ENCODE data around the gene CLCN1.

Gene CLCN1

GRCh38 chr7:143296686-143297085, 19.2 kb upstream of the CLCN1 start:
- DNase-seq = no peak

- no peak for DNase-seq
These were observed 16.6 kb upstream of the CLCN1 start for GRCh38 chr7:143299346-143299745.

GRCh38 chr7:143299840-143300239, 16.1 kb upstream of the CLCN1 start:
- DNase-seq = no peak

GRCh38 chr7:143300959-143301935, 14.7 kb upstream of the CLCN1 start:
- DNase-seq = no peak

- no peak for DNase-seq
These were observed 12.2 kb upstream of the CLCN1 start for GRCh38 chr7:143303733-143304132.

- DNase-seq = no peak
These were observed 11.0 kb upstream of the CLCN1 start for GRCh38 chr7:143304938-143305337.

- no peak for DNase-seq
These were observed 10.4 kb upstream of the CLCN1 start for GRCh38 chr7:143305423-143306070.

- no peak for DNase-seq
These were observed 7.3 kb upstream of the CLCN1 start for GRCh38 chr7:143308632-143309031.

- no peak for DNase-seq
These were observed 1.8 kb upstream of the CLCN1 start for GRCh38 chr7:143314127-143314526.

- DNase-seq = no peak
These were observed 581 bp downstream of the CLCN1 start for GRCh38 chr7:143316492-143316891.

- DNase-seq = no peak
These were observed 2.8 kb downstream of the CLCN1 start for GRCh38 chr7:143318661-143319060.

- DNase-seq = no peak
These were observed 4.7 kb downstream of the CLCN1 start for GRCh38 chr7:143320620-143321019.

GRCh38 chr7:143321242-143321641, 5.3 kb downstream of the CLCN1 start:
- no peak for DNase-seq

- DNase-seq = no peak
These were observed 5.8 kb downstream of the CLCN1 start for GRCh38 chr7:143321734-143322133.

- no peak for DNase-seq
These were observed 7.1 kb downstream of the CLCN1 start for GRCh38 chr7:143322760-143323633.

GRCh38 chr7:143323653-143324052, 7.7 kb downstream of the CLCN1 start:
- DNase-seq = no peak

- no peak for DNase-seq
These were observed 9.3 kb downstream of the CLCN1 start for GRCh38 chr7:143325240-143325639.

- no peak for DNase-seq
These were observed 12.0 kb downstream of the CLCN1 start for GRCh38 chr7:143327903-143328302.

GRCh38 chr7:143329471-143330170, 13.7 kb downstream of the CLCN1 start:
- no peak for DNase-seq

- DNase-seq = no peak
These were observed 15.4 kb downstream of the CLCN1 start for GRCh38 chr7:143331179-143331801.

- no peak for DNase-seq
These were observed 18.3 kb downstream of the CLCN1 start for GRCh38 chr7:143334244-143334643.

GRCh38 chr7:143337216-143337615, 21.3 kb downstream of the CLCN1 start:
- no peak for DNase-seq

Data from NCI-H2107 (cell line).